Measurements from ENCODE around the gene TAOK1. TPM values are rescaled to one million over a fixed set of nuclear protein-coding genes. Genes with fewer than 3 reads are reported as not detected.

TAOK1 gene
- total and polyA plus RNA-seq, 2 of the 13 experiments (the other 11 are each of a cell fraction or from before 2014, with no cell fraction given) = 14.1 to 23.0 TPM

- TF ChIP-seq KDM4B (CRISPR knock-in tag; IDR thresholded peaks at IDR 0.05) (peak; percentile 60; the same call in 1 of the 2 replicates), ZFP91 (CRISPR knock-in tag; IDR thresholded peaks at IDR 0.05; ENCODE audit: borderline replicate concordance) (peak; percentile 80), NFKB2 (CRISPR knock-in tag; IDR thresholded peaks at IDR 0.05; ENCODE audit: borderline replicate concordance) (0 out of 2 replicates have a peak, but pooled peaks have one; percentile 13), XRCC5 (optimal IDR thresholded peaks at IDR 0.05; ENCODE audit: low read length) (peak; percentile 70), STAT6 (CRISPR knock-in tag; IDR thresholded peaks at IDR 0.05; ENCODE audit: borderline replicate concordance) (no peak), ZNF260 (CRISPR knock-in tag; IDR thresholded peaks at IDR 0.05; ENCODE audit: borderline replicate concordance, low read depth) (no peak), ATF1 (CRISPR knock-in tag; IDR thresholded peaks at IDR 0.05) (no peak), ZNF703 (CRISPR knock-in tag; IDR thresholded peaks at IDR 0.05; ENCODE audit: borderline replicate concordance) (no peak), RXRB (CRISPR knock-in tag; IDR thresholded peaks at IDR 0.05; ENCODE audit: borderline replicate concordance) (0 out of 2 replicates have a peak, but pooled peaks have one; percentile 23), SALL1 (CRISPR knock-in tag; IDR thresholded peaks at IDR 0.05) (peak; percentile 39), RBAK (CRISPR knock-in tag; IDR thresholded peaks at IDR 0.05) (no peak), FOXA3 (CRISPR knock-in tag; IDR thresholded peaks at IDR 0.05) (peak; percentile 15; the same call in 1 of the 2 replicates), THAP11 (CRISPR knock-in tag; IDR thresholded peaks at IDR 0.05) (peak; percentile 69), ZNF556 (CRISPR knock-in tag; IDR thresholded peaks at IDR 0.05; ENCODE audit: borderline replicate concordance) (peak; percentile 44; the same call in 1 of the 2 replicates), HDAC2 (CRISPR knock-in tag; IDR thresholded peaks at IDR 0.05) (peak; percentile 49; the same call in 1 of the 2 replicates), STAT5B (CRISPR knock-in tag; IDR thresholded peaks at IDR 0.05) (no peak), ZNF143 (CRISPR knock-in tag; IDR thresholded peaks at IDR 0.05) (0 out of 2 replicates have a peak, but pooled peaks have one; percentile 40), ZNF782 (CRISPR knock-in tag; IDR thresholded peaks at IDR 0.05; ENCODE audit: borderline replicate concordance) (no peak), NR2F6 (IDR thresholded peaks at IDR 0.05) (no peak), NR2F6 (CRISPR knock-in tag; IDR thresholded peaks at IDR 0.05) (peak; percentile 28; the same call in 1 of the 2 replicates), ZBTB7B (CRISPR knock-in tag; IDR thresholded peaks at IDR 0.05) (peak; percentile 31; the same call in 1 of the 2 replicates)
- TF ChIP-seq, protein P1, sequence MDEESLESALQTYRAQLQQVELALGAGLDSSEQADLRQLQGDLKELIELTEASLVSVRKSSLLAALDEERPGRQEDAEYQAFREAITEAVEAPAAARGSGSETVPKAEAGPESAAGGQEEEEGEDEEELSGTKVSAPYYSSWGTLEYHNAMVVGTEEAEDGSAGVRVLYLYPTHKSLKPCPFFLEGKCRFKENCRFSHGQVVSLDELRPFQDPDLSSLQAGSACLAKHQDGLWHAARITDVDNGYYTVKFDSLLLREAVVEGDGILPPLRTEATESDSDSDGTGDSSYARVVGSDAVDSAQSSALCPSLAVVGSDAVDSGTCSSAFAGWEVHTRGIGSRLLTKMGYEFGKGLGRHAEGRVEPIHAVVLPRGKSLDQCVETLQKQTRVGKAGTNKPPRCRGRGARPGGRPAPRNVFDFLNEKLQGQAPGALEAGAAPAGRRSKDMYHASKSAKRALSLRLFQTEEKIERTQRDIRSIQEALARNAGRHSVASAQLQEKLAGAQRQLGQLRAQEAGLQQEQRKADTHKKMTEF (CRISPR knock-in tag; IDR thresholded peaks at IDR 0.05) = peak; percentile 39; the same call in 1 of the 2 replicates
- TF ChIP-seq, protein P2, sequence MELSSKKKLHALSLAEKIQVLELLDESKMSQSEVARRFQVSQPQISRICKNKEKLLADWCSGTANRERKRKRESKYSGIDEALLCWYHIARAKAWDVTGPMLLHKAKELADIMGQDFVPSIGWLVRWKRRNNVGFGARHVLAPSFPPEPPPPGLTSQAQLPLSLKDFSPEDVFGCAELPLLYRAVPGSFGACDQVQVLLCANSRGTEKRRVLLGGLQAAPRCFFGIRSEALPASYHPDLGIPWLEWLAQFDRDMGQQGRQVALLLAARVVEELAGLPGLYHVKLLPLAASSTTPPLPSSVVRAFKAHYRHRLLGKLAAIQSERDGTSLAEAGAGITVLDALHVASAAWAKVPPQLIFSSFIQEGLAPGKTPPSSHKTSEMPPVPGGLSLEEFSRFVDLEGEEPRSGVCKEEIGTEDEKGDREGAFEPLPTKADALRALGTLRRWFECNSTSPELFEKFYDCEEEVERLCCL (CRISPR knock-in tag; IDR thresholded peaks at IDR 0.05; ENCODE audit: borderline replicate concordance) = no peak
These were observed 190.0 kb downstream of the TAOK1 start (continued) for GRCh38 chr17:29579866-29580771.

Measured in HepG2 (cell line).